ENCODE measurements around the gene NIFK. TPM values are rescaled to one million over a fixed set of nuclear protein-coding genes. Genes with fewer than 3 reads are reported as not detected.
A peak's percentile ranks its signal among the peaks of the same experiment; 100 is the strongest.

NIFK gene
- polyA plus RNA-seq (2012; ENCODE audit: low read depth, missing spikeins): 59.5 TPM

- peak; percentile 98 for FAIRE-seq
- TF ChIP-seq SPI1 (IDR thresholded peaks at IDR 0.05; ENCODE audit: low read depth, low read length): no peak
- TF ChIP-seq POU2F2 (IDR thresholded peaks at IDR 0.05; ENCODE audit: low read depth, low read length): 0 out of 2 replicates have a peak, but pooled peaks have one; percentile 32
- TF ChIP-seq PAX5 (IDR thresholded peaks at IDR 0.05; ENCODE audit: insufficient read depth, low read length, severe bottlenecking): no peak
- TF ChIP-seq POLR2A (IDR thresholded peaks at IDR 0.05; ENCODE audit: low read depth, low read length): peak; percentile 64
- TF ChIP-seq POLR2AphosphoS5 (IDR thresholded peaks at IDR 0.05; ENCODE audit: low read depth, low read length): peak; percentile 80
- peak; percentile 63 for TF ChIP-seq TAF1 (IDR thresholded peaks at IDR 0.05; ENCODE audit: low read depth, low read length)
Observed at GRCh38 chr2:121736462-121737336, at the start of gene NIFK. Gene NIFK (minus strand): TSS chr2:121736875. CDS start chr2:121736850, 25 bp downstream.

GRCh38 chr2:121783180-121783579 lies 46.5 kb upstream of the NIFK start:
- DNase-seq (ENCODE audit: insufficient read length, low spot score) (no peak), FAIRE-seq (no peak)
- TF ChIP-seq PAX5 (IDR thresholded peaks at IDR 0.05; ENCODE audit: insufficient read depth, low read length, severe bottlenecking) (no peak), SPI1 (IDR thresholded peaks at IDR 0.05; ENCODE audit: low read depth, low read length) (no peak), POU2F2 (IDR thresholded peaks at IDR 0.05; ENCODE audit: low read depth, low read length) (no peak), TAF1 (IDR thresholded peaks at IDR 0.05; ENCODE audit: low read depth, low read length) (no peak), POLR2A (IDR thresholded peaks at IDR 0.05; ENCODE audit: low read depth, low read length) (no peak), POLR2AphosphoS5 (IDR thresholded peaks at IDR 0.05; ENCODE audit: low read depth, low read length) (no peak)

More at GRCh38 chr2:121736462-121737336, at the start of gene NIFK:
- DNase-seq (ENCODE audit: insufficient read length, low spot score): peak; percentile 98

GRCh38 chr2:121778741-121779487 lies 42.2 kb upstream of the NIFK start:
- no peak for DNase-seq (ENCODE audit: insufficient read length, low spot score)
- TF ChIP-seq SPI1 (IDR thresholded peaks at IDR 0.05; ENCODE audit: low read depth, low read length) (no peak), POLR2AphosphoS5 (IDR thresholded peaks at IDR 0.05; ENCODE audit: low read depth, low read length) (no peak), TAF1 (IDR thresholded peaks at IDR 0.05; ENCODE audit: low read depth, low read length) (no peak), POLR2A (IDR thresholded peaks at IDR 0.05; ENCODE audit: low read depth, low read length) (no peak), POU2F2 (IDR thresholded peaks at IDR 0.05; ENCODE audit: low read depth, low read length) (no peak)

GRCh38 chr2:121777699-121778058 lies 41.0 kb upstream of the NIFK start:
- FAIRE-seq (no peak), DNase-seq (ENCODE audit: insufficient read length, low spot score) (no peak)
- TF ChIP-seq TAF1 (IDR thresholded peaks at IDR 0.05; ENCODE audit: low read depth, low read length) (no peak), POLR2A (IDR thresholded peaks at IDR 0.05; ENCODE audit: low read depth, low read length) (no peak), PAX5 (IDR thresholded peaks at IDR 0.05; ENCODE audit: insufficient read depth, low read length, severe bottlenecking) (no peak), SPI1 (IDR thresholded peaks at IDR 0.05; ENCODE audit: low read depth, low read length) (no peak), POLR2AphosphoS5 (IDR thresholded peaks at IDR 0.05; ENCODE audit: low read depth, low read length) (no peak), POU2F2 (IDR thresholded peaks at IDR 0.05; ENCODE audit: low read depth, low read length) (no peak)

More at GRCh38 chr2:121778741-121779487, 42.2 kb upstream of the NIFK start:
- no peak for FAIRE-seq

- no peak for DNase-seq (ENCODE audit: insufficient read length, low spot score)
- no peak for TF ChIP-seq PAX5 (IDR thresholded peaks at IDR 0.05; ENCODE audit: insufficient read depth, low read length, severe bottlenecking)
- TF ChIP-seq TAF1 (IDR thresholded peaks at IDR 0.05; ENCODE audit: low read depth, low read length): no peak
- TF ChIP-seq POLR2A (IDR thresholded peaks at IDR 0.05; ENCODE audit: low read depth, low read length): no peak
- no peak for TF ChIP-seq POU2F2 (IDR thresholded peaks at IDR 0.05; ENCODE audit: low read depth, low read length)
- no peak for TF ChIP-seq POLR2AphosphoS5 (IDR thresholded peaks at IDR 0.05; ENCODE audit: low read depth, low read length)
- TF ChIP-seq SPI1 (IDR thresholded peaks at IDR 0.05; ENCODE audit: low read depth, low read length): no peak
- no peak for FAIRE-seq
Observed at GRCh38 chr2:121776885-121777698, 40.4 kb upstream of the NIFK start.

GRCh38 chr2:121776361-121776760 lies 39.7 kb upstream of the NIFK start:
- FAIRE-seq (no peak), DNase-seq (ENCODE audit: insufficient read length, low spot score) (no peak)
- TF ChIP-seq POLR2AphosphoS5 (IDR thresholded peaks at IDR 0.05; ENCODE audit: low read depth, low read length) (no peak), PAX5 (IDR thresholded peaks at IDR 0.05; ENCODE audit: insufficient read depth, low read length, severe bottlenecking) (no peak), SPI1 (IDR thresholded peaks at IDR 0.05; ENCODE audit: low read depth, low read length) (no peak), POLR2A (IDR thresholded peaks at IDR 0.05; ENCODE audit: low read depth, low read length) (no peak), POU2F2 (IDR thresholded peaks at IDR 0.05; ENCODE audit: low read depth, low read length) (no peak), TAF1 (IDR thresholded peaks at IDR 0.05; ENCODE audit: low read depth, low read length) (no peak)

GRCh38 chr2:121774235-121774634 lies 37.6 kb upstream of the NIFK start:
- TF ChIP-seq PAX5 (IDR thresholded peaks at IDR 0.05; ENCODE audit: insufficient read depth, low read length, severe bottlenecking): no peak
- no peak for TF ChIP-seq TAF1 (IDR thresholded peaks at IDR 0.05; ENCODE audit: low read depth, low read length)
- no peak for TF ChIP-seq SPI1 (IDR thresholded peaks at IDR 0.05; ENCODE audit: low read depth, low read length)
- TF ChIP-seq POLR2AphosphoS5 (IDR thresholded peaks at IDR 0.05; ENCODE audit: low read depth, low read length): no peak
- no peak for TF ChIP-seq POU2F2 (IDR thresholded peaks at IDR 0.05; ENCODE audit: low read depth, low read length)
- FAIRE-seq (no peak), DNase-seq (ENCODE audit: insufficient read length, low spot score) (no peak)

- FAIRE-seq (no peak), DNase-seq (ENCODE audit: insufficient read length, low spot score) (no peak)
- TF ChIP-seq PAX5 (IDR thresholded peaks at IDR 0.05; ENCODE audit: insufficient read depth, low read length, severe bottlenecking) (no peak), POLR2A (IDR thresholded peaks at IDR 0.05; ENCODE audit: low read depth, low read length) (no peak), SPI1 (IDR thresholded peaks at IDR 0.05; ENCODE audit: low read depth, low read length) (no peak), POLR2AphosphoS5 (IDR thresholded peaks at IDR 0.05; ENCODE audit: low read depth, low read length) (no peak), TAF1 (IDR thresholded peaks at IDR 0.05; ENCODE audit: low read depth, low read length) (no peak), POU2F2 (IDR thresholded peaks at IDR 0.05; ENCODE audit: low read depth, low read length) (no peak)
Observed at GRCh38 chr2:121771976-121772742, 35.5 kb upstream of the NIFK start.
